ENCODE data around the gene PEA15.

DNA sequence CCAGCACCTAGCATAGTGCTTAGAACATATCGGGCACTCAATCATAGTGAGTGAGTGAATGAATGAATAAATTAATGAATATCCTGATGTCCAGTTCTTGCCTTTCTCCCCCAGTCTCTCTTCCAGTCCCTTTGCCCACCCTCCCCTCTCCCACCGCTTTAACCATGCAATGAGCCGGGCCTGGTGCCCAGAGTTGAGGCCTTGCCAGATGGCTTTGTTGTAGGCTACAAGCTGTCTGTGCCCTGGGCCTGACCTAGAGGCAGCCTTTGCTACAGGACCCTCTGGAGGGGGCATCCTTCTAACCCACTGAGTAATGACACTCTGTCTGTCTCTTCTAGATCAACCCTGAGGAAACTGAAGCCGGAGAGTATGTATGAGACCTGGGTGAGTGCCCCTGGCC, 8.0 kb upstream of the PEA15 start:
- TF ChIP-seq, protein P1, sequence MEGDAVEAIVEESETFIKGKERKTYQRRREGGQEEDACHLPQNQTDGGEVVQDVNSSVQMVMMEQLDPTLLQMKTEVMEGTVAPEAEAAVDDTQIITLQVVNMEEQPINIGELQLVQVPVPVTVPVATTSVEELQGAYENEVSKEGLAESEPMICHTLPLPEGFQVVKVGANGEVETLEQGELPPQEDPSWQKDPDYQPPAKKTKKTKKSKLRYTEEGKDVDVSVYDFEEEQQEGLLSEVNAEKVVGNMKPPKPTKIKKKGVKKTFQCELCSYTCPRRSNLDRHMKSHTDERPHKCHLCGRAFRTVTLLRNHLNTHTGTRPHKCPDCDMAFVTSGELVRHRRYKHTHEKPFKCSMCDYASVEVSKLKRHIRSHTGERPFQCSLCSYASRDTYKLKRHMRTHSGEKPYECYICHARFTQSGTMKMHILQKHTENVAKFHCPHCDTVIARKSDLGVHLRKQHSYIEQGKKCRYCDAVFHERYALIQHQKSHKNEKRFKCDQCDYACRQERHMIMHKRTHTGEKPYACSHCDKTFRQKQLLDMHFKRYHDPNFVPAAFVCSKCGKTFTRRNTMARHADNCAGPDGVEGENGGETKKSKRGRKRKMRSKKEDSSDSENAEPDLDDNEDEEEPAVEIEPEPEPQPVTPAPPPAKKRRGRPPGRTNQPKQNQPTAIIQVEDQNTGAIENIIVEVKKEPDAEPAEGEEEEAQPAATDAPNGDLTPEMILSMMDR (IDR thresholded peaks at IDR 0.05; ENCODE audit: low read depth, low read length), result no peak
- no peak for TF ChIP-seq POLR2A (IDR thresholded peaks at IDR 0.05; ENCODE audit: extremely low read depth, insufficient read length)
- TF ChIP-seq, protein P2, sequence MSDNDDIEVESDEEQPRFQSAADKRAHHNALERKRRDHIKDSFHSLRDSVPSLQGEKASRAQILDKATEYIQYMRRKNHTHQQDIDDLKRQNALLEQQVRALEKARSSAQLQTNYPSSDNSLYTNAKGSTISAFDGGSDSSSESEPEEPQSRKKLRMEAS (IDR thresholded peaks at IDR 0.05; ENCODE audit: low read depth, low read length), result no peak
- TF ChIP-seq MYC (IDR thresholded peaks at IDR 0.05; ENCODE audit: low read depth, low read length), result no peak
